GM21390 (cell line): ENCODE results near the gene MAST4.

Experiments
- ATAC-seq: cut with Tn5 transposase; IDR thresholded peaks from one replicate; pipeline ENCODE4 v1.9.1; 2021; ENCODE audit not compliant: unreplicated experiment

Gene MAST4

GRCh38 chr5:66896171-66896570, 300.0 kb downstream of the MAST4 start:
- no peak for ATAC-seq

GRCh38 chr5:66897356-66897755, 301.2 kb downstream of the MAST4 start:
- ATAC-seq: no peak

- ATAC-seq: no peak
Observed at GRCh38 chr5:66898241-66898995, 302.2 kb downstream of the MAST4 start.

GRCh38 chr5:66903218-66903617, 307.0 kb downstream of the MAST4 start:
- no peak for ATAC-seq

GRCh38 chr5:66903709-66904108, 307.5 kb downstream of the MAST4 start:
- ATAC-seq: no peak

- no peak for ATAC-seq
Observed at GRCh38 chr5:66904189-66904588, 308.0 kb downstream of the MAST4 start.

- ATAC-seq: no peak
Observed at GRCh38 chr5:66906021-66906420, 309.8 kb downstream of the MAST4 start.

GRCh38 chr5:66908230-66908629, 312.0 kb downstream of the MAST4 start:
- ATAC-seq: no peak

- no peak for ATAC-seq
Observed at GRCh38 chr5:66909364-66909763, 313.2 kb downstream of the MAST4 start.

- no peak for ATAC-seq
Observed at GRCh38 chr5:66912787-66913186, 316.6 kb downstream of the MAST4 start.

- ATAC-seq: no peak
Observed at GRCh38 chr5:66915531-66915930, 319.3 kb downstream of the MAST4 start.

GRCh38 chr5:66922881-66923280, 326.7 kb downstream of the MAST4 start:
- ATAC-seq: no peak

- ATAC-seq: no peak
Observed at GRCh38 chr5:66923457-66923856, 327.3 kb downstream of the MAST4 start.

- no peak for ATAC-seq
Observed at GRCh38 chr5:66923922-66924321, 327.7 kb downstream of the MAST4 start.

GRCh38 chr5:66927140-66927539, 330.9 kb downstream of the MAST4 start:
- ATAC-seq: no peak

- ATAC-seq: no peak
Observed at GRCh38 chr5:66929281-66929680, 333.1 kb downstream of the MAST4 start.

GRCh38 chr5:66929995-66930394, 333.8 kb downstream of the MAST4 start:
- no peak for ATAC-seq

GRCh38 chr5:66931651-66932050, 335.5 kb downstream of the MAST4 start:
- no peak for ATAC-seq

GRCh38 chr5:66932457-66932856, 336.3 kb downstream of the MAST4 start:
- no peak for ATAC-seq

GRCh38 chr5:66933066-66933465, 336.9 kb downstream of the MAST4 start:
- ATAC-seq: no peak

GRCh38 chr5:66939094-66939493, 342.9 kb downstream of the MAST4 start:
- no peak for ATAC-seq

GRCh38 chr5:66945389-66946349, 349.5 kb downstream of the MAST4 start:
- ATAC-seq: peak; percentile 87
